ENCODE measurements around the gene CFAP100. TPM values are rescaled to one million over a fixed set of nuclear protein-coding genes. Genes with fewer than 3 reads are reported as not detected.
A peak's percentile ranks its signal among the peaks of the same experiment; 100 is the strongest.

CFAP100 gene
- total and polyA plus RNA-seq, 9 of the 15 experiments (the other 6 are each of a cell fraction or from before 2014, with no cell fraction given) = not detected

- TF ChIP-seq TFE3 (CRISPR knock-in tag; IDR thresholded peaks at IDR 0.05) (no peak), L3MBTL2 (IDR thresholded peaks at IDR 0.05) (peak; percentile 90), JUN (IDR thresholded peaks at IDR 0.05; ENCODE audit: borderline replicate concordance, low read depth, low read length) (peak; percentile 71), JUN (CRISPR knock-in tag; IDR thresholded peaks at IDR 0.05; ENCODE audit: borderline replicate concordance) (no peak), ATF3 (IDR thresholded peaks at IDR 0.05) (peak; percentile 87), ATF3 (CRISPR knock-in tag; conservative IDR thresholded peaks at IDR 0.05) (0 out of 2 replicates have a peak, but pooled peaks have one; percentile 17), HNRNPLL (IDR thresholded peaks at IDR 0.05; ENCODE audit: low read depth, low read length, poor library complexity, severe bottlenecking) (no peak), ZNF316 (IDR thresholded peaks at IDR 0.05) (no peak), RUNX1 (IDR thresholded peaks at IDR 0.05; ENCODE audit: low read depth) (no peak), NUFIP1 (IDR thresholded peaks at IDR 0.05; ENCODE audit: partially characterized antibody) (no peak), ZNF551 (CRISPR knock-in tag; IDR thresholded peaks at IDR 0.05) (no peak), FOXK1 (CRISPR knock-in tag; IDR thresholded peaks at IDR 0.05; ENCODE audit: borderline replicate concordance) (no peak), DIDO1 (tag; IDR thresholded peaks at IDR 0.05; ENCODE audit: low read depth) (no peak), SIX5 (IDR thresholded peaks at IDR 0.05; ENCODE audit: borderline replicate concordance in 1 of 2, insufficient read depth in 1 of 2, low read depth in 1 of 2, low read length in 2 of 2) (no peak), RERE (CRISPR knock-in tag; IDR thresholded peaks at IDR 0.05; ENCODE audit: borderline replicate concordance) (no peak), RFX7 (CRISPR knock-in tag; IDR thresholded peaks at IDR 0.05) (no peak), CEBPG (CRISPR knock-in tag; IDR thresholded peaks at IDR 0.05) (peak; percentile 91), CEBPG (tag; conservative IDR thresholded peaks at IDR 0.05 in 1 of 2, IDR thresholded peaks at IDR 0.05 in 1 of 2) (peak; percentile 94 to 95), HES1 (IDR thresholded peaks at IDR 0.05; ENCODE audit: low read depth) (peak; percentile 71), NFE2 (IDR thresholded peaks at IDR 0.05; ENCODE audit: low read depth) (no peak)
Measured at GRCh38 chr3:126472277-126473006, 77.7 kb downstream of the CFAP100 start (continued).

Data from K562 (cell line).